GM21367 (cell line): ENCODE measurements around the gene SCO2.

Experiments used
- ATAC-seq: cut with Tn5 transposase; IDR thresholded peaks from one replicate; pipeline ENCODE4 v1.9.1; 2021; ENCODE audit not compliant: unreplicated experiment

Gene SCO2

GRCh38 chr22:50482107-50483074 is 43.0 kb downstream of the SCO2 start:
- ATAC-seq = no peak

- no peak for ATAC-seq
Measured at GRCh38 chr22:50481440-50482106, 43.8 kb downstream of the SCO2 start, which contains the start of gene ADM2. Gene ADM2 (plus strand): TSS chr22:50481543. CDS start chr22:50481848, 305 bp downstream.

- no peak for ATAC-seq
Measured at GRCh38 chr22:50481045-50481439, 44.4 kb downstream of the SCO2 start.

GRCh38 chr22:50479721-50480120 is 45.7 kb downstream of the SCO2 start:
- ATAC-seq = no peak

- no peak for ATAC-seq
Measured at GRCh38 chr22:50477923-50478322, 47.5 kb downstream of the SCO2 start.

GRCh38 chr22:50476868-50477267 is 48.5 kb downstream of the SCO2 start:
- no peak for ATAC-seq

- no peak for ATAC-seq
Measured at GRCh38 chr22:50475652-50476002, 49.8 kb downstream of the SCO2 start.

- ATAC-seq = no peak
Measured at GRCh38 chr22:50474710-50475651, 50.4 kb downstream of the SCO2 start, which contains the start of gene SBF1. Gene SBF1 (minus strand): TSS chr22:50475035. CDS start chr22:50474840, 195 bp downstream.

GRCh38 chr22:50473855-50474671 is 51.3 kb downstream of the SCO2 start:
- no peak for ATAC-seq
